ENCODE measurements around the gene GIPC3.

DNA sequence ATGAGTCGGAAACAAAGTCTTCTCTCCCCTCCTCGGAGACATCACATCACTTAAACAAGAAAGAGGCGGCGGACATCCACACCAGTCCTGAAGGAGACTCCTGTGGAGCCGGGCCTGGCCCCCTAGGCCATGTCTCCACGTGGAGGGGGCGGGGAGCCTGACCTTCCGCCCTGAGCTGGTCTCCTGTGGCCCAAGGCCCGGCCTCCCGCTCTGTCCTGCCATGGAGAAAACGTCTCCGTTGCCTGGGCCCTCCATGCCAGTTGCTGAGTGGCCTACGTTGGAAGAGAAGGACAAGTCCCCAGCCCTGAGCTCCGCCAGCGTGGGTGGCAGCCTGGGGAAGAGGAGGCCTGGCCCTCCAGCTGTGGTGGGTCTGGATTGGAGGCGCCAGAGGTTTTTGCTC lies 46.8 kb downstream of the GIPC3 start:
- TF ChIP-seq SIN3A (IDR thresholded peaks at IDR 0.05; ENCODE audit: borderline replicate concordance, insufficient read depth, low read length) (no peak), TAF1 (IDR thresholded peaks at IDR 0.05; ENCODE audit: borderline replicate concordance, insufficient read depth, low read length) (no peak), POLR2AphosphoS5 (IDR thresholded peaks at IDR 0.05; ENCODE audit: low read depth, low read length) (no peak)
- TF ChIP-seq, protein P1, sequence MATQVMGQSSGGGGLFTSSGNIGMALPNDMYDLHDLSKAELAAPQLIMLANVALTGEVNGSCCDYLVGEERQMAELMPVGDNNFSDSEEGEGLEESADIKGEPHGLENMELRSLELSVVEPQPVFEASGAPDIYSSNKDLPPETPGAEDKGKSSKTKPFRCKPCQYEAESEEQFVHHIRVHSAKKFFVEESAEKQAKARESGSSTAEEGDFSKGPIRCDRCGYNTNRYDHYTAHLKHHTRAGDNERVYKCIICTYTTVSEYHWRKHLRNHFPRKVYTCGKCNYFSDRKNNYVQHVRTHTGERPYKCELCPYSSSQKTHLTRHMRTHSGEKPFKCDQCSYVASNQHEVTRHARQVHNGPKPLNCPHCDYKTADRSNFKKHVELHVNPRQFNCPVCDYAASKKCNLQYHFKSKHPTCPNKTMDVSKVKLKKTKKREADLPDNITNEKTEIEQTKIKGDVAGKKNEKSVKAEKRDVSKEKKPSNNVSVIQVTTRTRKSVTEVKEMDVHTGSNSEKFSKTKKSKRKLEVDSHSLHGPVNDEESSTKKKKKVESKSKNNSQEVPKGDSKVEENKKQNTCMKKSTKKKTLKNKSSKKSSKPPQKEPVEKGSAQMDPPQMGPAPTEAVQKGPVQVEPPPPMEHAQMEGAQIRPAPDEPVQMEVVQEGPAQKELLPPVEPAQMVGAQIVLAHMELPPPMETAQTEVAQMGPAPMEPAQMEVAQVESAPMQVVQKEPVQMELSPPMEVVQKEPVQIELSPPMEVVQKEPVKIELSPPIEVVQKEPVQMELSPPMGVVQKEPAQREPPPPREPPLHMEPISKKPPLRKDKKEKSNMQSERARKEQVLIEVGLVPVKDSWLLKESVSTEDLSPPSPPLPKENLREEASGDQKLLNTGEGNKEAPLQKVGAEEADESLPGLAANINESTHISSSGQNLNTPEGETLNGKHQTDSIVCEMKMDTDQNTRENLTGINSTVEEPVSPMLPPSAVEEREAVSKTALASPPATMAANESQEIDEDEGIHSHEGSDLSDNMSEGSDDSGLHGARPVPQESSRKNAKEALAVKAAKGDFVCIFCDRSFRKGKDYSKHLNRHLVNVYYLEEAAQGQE (IDR thresholded peaks at IDR 0.05; ENCODE audit: insufficient read depth in 1 of 2, low read depth in 2 of 2, low read length in 2 of 2): no peak

All from PFSK-1 (cell line).